ENCODE results near the gene PABPN1L. TPM values are rescaled to one million over a fixed set of nuclear protein-coding genes. Genes with fewer than 3 reads are reported as not detected.

The PABPN1L gene
- total and polyA plus RNA-seq, 2 of the 13 experiments (the other 11 are each of a cell fraction or from before 2014, with no cell fraction given) = not detected

DNA sequence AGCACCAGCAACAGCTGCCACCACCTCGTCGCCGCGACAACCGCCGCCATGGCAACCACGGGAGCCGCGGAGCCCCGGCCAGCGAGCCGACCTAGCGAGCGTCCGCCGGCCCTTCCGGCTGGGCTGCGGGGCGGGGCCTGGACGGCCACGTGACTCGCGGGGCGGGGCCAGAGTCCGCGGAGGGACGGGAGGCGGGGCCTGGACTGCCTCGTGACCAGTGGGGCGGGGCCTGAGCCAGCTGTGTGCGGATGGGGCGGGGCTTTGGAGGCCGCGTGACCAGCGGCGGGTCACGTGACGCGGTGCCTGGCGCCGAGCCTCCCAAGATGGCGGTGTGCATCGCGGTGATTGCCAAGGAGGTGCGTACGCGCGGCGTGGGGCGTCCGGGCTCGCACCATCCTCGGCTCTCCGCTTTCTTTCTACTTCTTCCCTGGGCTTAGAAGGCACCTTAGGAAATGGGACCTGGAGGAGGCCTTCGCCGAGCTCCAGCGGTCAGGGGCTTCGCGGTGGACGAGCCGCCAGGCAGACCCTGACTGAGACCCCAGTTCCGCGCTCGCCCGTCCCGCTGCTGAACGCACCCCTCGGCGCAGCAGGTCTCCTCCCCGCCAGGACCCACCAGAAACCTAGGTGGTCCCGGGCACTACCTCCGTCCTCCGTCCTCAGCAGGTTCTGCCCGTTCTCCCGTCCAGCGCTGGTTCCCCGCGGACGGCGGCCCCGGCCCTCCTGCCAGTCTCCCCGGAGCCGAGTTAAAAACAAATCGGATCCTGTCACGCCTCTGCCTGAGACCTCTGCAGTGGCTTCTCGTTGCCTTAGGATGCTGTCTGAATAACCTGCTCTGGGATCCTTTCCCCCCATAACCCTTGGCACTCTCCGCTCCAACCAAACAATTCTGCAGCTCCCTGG is 9.4 kb downstream of the PABPN1L start, which contains the start of the genes GALNS and TRAPPC2L (continued):
- TF ChIP-seq, protein P1, sequence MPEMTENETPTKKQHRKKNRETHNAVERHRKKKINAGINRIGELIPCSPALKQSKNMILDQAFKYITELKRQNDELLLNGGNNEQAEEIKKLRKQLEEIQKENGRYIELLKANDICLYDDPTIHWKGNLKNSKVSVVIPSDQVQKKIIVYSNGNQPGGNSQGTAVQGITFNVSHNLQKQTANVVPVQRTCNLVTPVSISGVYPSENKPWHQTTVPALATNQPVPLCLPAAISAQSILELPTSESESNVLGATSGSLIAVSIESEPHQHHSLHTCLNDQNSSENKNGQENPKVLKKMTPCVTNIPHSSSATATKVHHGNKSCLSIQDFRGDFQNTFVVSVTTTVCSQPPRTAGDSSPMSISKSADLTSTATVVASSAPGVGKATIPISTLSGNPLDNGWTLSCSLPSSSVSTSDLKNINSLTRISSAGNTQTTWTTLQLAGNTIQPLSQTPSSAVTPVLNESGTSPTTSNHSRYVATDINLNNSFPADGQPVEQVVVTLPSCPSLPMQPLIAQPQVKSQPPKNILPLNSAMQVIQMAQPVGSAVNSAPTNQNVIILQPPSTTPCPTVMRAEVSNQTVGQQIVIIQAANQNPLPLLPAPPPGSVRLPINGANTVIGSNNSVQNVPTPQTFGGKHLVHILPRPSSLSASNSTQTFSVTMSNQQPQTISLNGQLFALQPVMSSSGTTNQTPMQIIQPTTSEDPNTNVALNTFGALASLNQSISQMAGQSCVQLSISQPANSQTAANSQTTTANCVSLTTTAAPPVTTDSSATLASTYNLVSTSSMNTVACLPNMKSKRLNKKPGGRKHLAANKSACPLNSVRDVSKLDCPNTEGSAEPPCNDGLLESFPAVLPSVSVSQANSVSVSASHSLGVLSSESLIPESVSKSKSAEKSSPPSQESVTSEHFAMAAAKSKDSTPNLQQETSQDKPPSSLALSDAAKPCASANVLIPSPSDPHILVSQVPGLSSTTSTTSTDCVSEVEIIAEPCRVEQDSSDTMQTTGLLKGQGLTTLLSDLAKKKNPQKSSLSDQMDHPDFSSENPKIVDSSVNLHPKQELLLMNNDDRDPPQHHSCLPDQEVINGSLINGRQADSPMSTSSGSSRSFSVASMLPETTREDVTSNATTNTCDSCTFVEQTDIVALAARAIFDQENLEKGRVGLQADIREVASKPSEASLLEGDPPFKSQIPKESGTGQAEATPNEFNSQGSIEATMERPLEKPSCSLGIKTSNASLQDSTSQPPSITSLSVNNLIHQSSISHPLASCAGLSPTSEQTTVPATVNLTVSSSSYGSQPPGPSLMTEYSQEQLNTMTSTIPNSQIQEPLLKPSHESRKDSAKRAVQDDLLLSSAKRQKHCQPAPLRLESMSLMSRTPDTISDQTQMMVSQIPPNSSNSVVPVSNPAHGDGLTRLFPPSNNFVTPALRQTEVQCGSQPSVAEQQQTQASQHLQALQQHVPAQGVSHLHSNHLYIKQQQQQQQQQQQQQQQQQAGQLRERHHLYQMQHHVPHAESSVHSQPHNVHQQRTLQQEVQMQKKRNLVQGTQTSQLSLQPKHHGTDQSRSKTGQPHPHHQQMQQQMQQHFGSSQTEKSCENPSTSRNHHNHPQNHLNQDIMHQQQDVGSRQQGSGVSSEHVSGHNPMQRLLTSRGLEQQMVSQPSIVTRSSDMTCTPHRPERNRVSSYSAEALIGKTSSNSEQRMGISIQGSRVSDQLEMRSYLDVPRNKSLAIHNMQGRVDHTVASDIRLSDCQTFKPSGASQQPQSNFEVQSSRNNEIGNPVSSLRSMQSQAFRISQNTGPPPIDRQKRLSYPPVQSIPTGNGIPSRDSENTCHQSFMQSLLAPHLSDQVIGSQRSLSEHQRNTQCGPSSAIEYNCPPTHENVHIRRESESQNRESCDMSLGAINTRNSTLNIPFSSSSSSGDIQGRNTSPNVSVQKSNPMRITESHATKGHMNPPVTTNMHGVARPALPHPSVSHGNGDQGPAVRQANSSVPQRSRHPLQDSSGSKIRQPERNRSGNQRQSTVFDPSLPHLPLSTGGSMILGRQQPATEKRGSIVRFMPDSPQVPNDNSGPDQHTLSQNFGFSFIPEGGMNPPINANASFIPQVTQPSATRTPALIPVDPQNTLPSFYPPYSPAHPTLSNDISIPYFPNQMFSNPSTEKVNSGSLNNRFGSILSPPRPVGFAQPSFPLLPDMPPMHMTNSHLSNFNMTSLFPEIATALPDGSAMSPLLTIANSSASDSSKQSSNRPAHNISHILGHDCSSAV (CRISPR knock-in tag; IDR thresholded peaks at IDR 0.05; ENCODE audit: borderline replicate concordance) = no peak
- TF ChIP-seq SNRNP70 (IDR thresholded peaks at IDR 0.05; ENCODE audit: low read depth, low read length) = no peak
- no peak for TF ChIP-seq NPAS2 (CRISPR knock-in tag; IDR thresholded peaks at IDR 0.05; ENCODE audit: borderline replicate concordance)
- 0 out of 2 replicates have a peak, but pooled peaks have one; percentile 77 for TF ChIP-seq WIZ (CRISPR knock-in tag; IDR thresholded peaks at IDR 0.05)
- no peak for TF ChIP-seq ZNF564 (CRISPR knock-in tag; IDR thresholded peaks at IDR 0.05)
- TF ChIP-seq ZNF260 (CRISPR knock-in tag; IDR thresholded peaks at IDR 0.05; ENCODE audit: borderline replicate concordance, low read depth) = 0 out of 2 replicates have a peak, but pooled peaks have one; percentile 50
- TF ChIP-seq SRSF4 (IDR thresholded peaks at IDR 0.05; ENCODE audit: low read depth, low read length, poor library complexity, severe bottlenecking) = no peak
- TF ChIP-seq, protein P2, sequence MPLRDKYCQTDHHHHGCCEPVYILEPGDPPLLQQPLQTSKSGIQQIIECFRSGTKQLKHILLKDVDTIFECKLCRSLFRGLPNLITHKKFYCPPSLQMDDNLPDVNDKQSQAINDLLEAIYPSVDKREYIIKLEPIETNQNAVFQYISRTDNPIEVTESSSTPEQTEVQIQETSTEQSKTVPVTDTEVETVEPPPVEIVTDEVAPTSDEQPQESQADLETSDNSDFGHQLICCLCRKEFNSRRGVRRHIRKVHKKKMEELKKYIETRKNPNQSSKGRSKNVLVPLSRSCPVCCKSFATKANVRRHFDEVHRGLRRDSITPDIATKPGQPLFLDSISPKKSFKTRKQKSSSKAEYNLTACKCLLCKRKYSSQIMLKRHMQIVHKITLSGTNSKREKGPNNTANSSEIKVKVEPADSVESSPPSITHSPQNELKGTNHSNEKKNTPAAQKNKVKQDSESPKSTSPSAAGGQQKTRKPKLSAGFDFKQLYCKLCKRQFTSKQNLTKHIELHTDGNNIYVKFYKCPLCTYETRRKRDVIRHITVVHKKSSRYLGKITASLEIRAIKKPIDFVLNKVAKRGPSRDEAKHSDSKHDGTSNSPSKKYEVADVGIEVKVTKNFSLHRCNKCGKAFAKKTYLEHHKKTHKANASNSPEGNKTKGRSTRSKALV (CRISPR knock-in tag; IDR thresholded peaks at IDR 0.05) = 0 out of 2 replicates have a peak, but pooled peaks have one; percentile 54
- TF ChIP-seq MZF1 (CRISPR knock-in tag; IDR thresholded peaks at IDR 0.05; ENCODE audit: borderline replicate concordance) = 0 out of 2 replicates have a peak, but pooled peaks have one; percentile 80
- TF ChIP-seq, protein P3, sequence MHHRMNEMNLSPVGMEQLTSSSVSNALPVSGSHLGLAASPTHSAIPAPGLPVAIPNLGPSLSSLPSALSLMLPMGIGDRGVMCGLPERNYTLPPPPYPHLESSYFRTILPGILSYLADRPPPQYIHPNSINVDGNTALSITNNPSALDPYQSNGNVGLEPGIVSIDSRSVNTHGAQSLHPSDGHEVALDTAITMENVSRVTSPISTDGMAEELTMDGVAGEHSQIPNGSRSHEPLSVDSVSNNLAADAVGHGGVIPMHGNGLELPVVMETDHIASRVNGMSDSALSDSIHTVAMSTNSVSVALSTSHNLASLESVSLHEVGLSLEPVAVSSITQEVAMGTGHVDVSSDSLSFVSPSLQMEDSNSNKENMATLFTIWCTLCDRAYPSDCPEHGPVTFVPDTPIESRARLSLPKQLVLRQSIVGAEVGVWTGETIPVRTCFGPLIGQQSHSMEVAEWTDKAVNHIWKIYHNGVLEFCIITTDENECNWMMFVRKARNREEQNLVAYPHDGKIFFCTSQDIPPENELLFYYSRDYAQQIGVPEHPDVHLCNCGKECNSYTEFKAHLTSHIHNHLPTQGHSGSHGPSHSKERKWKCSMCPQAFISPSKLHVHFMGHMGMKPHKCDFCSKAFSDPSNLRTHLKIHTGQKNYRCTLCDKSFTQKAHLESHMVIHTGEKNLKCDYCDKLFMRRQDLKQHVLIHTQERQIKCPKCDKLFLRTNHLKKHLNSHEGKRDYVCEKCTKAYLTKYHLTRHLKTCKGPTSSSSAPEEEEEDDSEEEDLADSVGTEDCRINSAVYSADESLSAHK (CRISPR knock-in tag; IDR thresholded peaks at IDR 0.05; ENCODE audit: borderline replicate concordance) = no peak
- TF ChIP-seq SIN3B (IDR thresholded peaks at IDR 0.05; ENCODE audit: low read length) = peak; percentile 92
- no peak for TF ChIP-seq ZNF124 (CRISPR knock-in tag; IDR thresholded peaks at IDR 0.05)
- TF ChIP-seq HNRNPH1 (optimal IDR thresholded peaks at IDR 0.05; ENCODE audit: low read depth, low read length) = no peak
- no peak for TF ChIP-seq ZNF121 (CRISPR knock-in tag; IDR thresholded peaks at IDR 0.05)
- TF ChIP-seq SIN3A (IDR thresholded peaks at IDR 0.05; ENCODE audit: borderline replicate concordance, low read depth, low read length) = peak; percentile 92; the same call in 1 of the 2 replicates

Measured in HepG2 (cell line).